OCI-LY1 (cell line): ENCODE results near the gene BCHE.

Experiments
- H2AFZ ChIP-seq: fragments of 200-600 bp; sonication (generic), shearing (Covaris generic); 2 replicates; pipeline ENCODE4 v1.6.0; 2014; ENCODE audit warnings: antibody characterized with exemption, mild to moderate bottlenecking, low read length
- H3F3A ChIP-seq: fragments of 200-600 bp; sonication (generic), shearing (Covaris generic); 2 replicates; pipeline ENCODE4 v1.6.0; 2014; ENCODE audit warnings: mild to moderate bottlenecking, antibody characterized with exemption, low read length, moderate library complexity; ENCODE audit not compliant: insufficient read depth
- H3K27ac ChIP-seq: fragments of 200-600 bp; sonication (generic); 2 replicates; pipeline ENCODE4 v1.5.1; 2014; ENCODE audit warnings: low read length, mixed run types, mild to moderate bottlenecking, low read depth; ENCODE audit not compliant: poor library complexity, severe bottlenecking
- H3K27me3 ChIP-seq: fragments of 200-600 bp; sonication (generic); 2 replicates; pipeline ENCODE4 v1.6.0; 2014; ENCODE audit warnings: antibody characterized with exemption, mild to moderate bottlenecking, low read length, moderate library complexity; ENCODE audit not compliant: insufficient read depth
- H3K36me3 ChIP-seq: fragments of 200-600 bp; sonication (generic); 2 replicates; pipeline ENCODE4 v1.6.1; 2014; ENCODE audit warnings: mild to moderate bottlenecking, antibody characterized with exemption, low read length, moderate library complexity, mixed read lengths; ENCODE audit not compliant: insufficient read depth
- H3K4me1 ChIP-seq: fragments of 200-600 bp; sonication (generic); 2 replicates; pipeline ENCODE4 v1.5.1; 2014; ENCODE audit warnings: mild to moderate bottlenecking, low read length, moderate library complexity; ENCODE audit not compliant: insufficient read depth, severe bottlenecking
- H3K4me2 ChIP-seq: fragments of 200-600 bp; sonication (generic), shearing (Covaris generic); 2 replicates; pipeline ENCODE4 v1.6.1; 2014; ENCODE audit warnings: low read length
- H3K4me3 ChIP-seq: fragments of 200-600 bp; sonication (generic); 2 replicates; pipeline ENCODE4 v1.5.1; 2014; ENCODE audit warnings: low read length, low read depth, mild to moderate bottlenecking, mixed read lengths; ENCODE audit not compliant: poor library complexity, severe bottlenecking
- H3K79me2 ChIP-seq: fragments of 200-600 bp; shearing (Covaris generic); 2 replicates; pipeline ENCODE4 v1.6.1; 2016; ENCODE audit warnings: mixed run types, low read length, mixed read lengths; ENCODE audit not compliant: insufficient read depth
- H3K9ac ChIP-seq: fragments of 200-600 bp; sonication (generic), shearing (Covaris generic); 2 replicates; pipeline ENCODE4 v1.6.1; 2014; ENCODE audit warnings: mild to moderate bottlenecking, low read length, mixed read lengths
- H3K9me2 ChIP-seq: fragments of 200-600 bp; sonication (generic), shearing (Covaris generic); 2 replicates; pipeline ENCODE4 v1.6.1; 2014; ENCODE audit warnings: low read depth, mild to moderate bottlenecking, low read length, mixed read lengths
- H3K9me3 ChIP-seq: fragments of 200-600 bp; shearing (Covaris generic); 2 replicates; pipeline ENCODE4 v1.6.1; 2014; ENCODE audit warnings: low read length, mixed read lengths
- H4K20me1 ChIP-seq: fragments of 200-600 bp; sonication (generic), shearing (Covaris generic); 2 replicates; pipeline ENCODE4 v1.6.0; 2016; ENCODE audit warnings: mild to moderate bottlenecking, low read length; ENCODE audit not compliant: insufficient read depth
- CTCF ChIP-seq: fragments of 200-600 bp; sonication (generic), shearing (Covaris generic); IDR thresholded peaks from 2 replicates; pipeline ENCODE4 v1.5.1; 2017; ENCODE audit warnings: mild to moderate bottlenecking, antibody characterized with exemption, low read length, moderate library complexity, mixed read lengths
- EZH2 ChIP-seq: fragments of 200-600 bp; sonication (generic), shearing (Covaris generic); IDR thresholded peaks from 2 replicates; pipeline ENCODE4 v1.8.0; 2017; ENCODE audit warnings: borderline replicate concordance, mixed run types, mild to moderate bottlenecking, antibody characterized with exemption, low read length, moderate library complexity, mixed read lengths

Gene BCHE

GRCh38 chr3:165751637-165752036 lies 85.6 kb downstream of the BCHE start:
- Histone ChIP-seq H3K4me3 (no peak overlapping the region), H3K27me3 (no peaks in the 10 kb centered on the region), H3K36me3 (no peaks in the 10 kb centered on the region), H3F3A (no peaks in the 10 kb centered on the region), H3K4me2 (no peak overlapping the region), H2AFZ (no peak overlapping the region), H3K79me2 (no peaks in the 10 kb centered on the region), H3K9me2 (no peaks in the 10 kb centered on the region), H3K4me1 (no peaks in the 10 kb centered on the region), H3K9ac (no peak overlapping the region), H4K20me1 (no peaks in the 10 kb centered on the region), H3K27ac (no peak overlapping the region), H3K9me3 (no peaks in the 10 kb centered on the region)
- no peak for TF ChIP-seq CTCF
- no peak for TF ChIP-seq EZH2

- Histone ChIP-seq H3K9me3 (no peaks in the 10 kb centered on the region), H3K9ac (no peak overlapping the region), H2AFZ (no peak overlapping the region), H3K27me3 (no peaks in the 10 kb centered on the region), H3K9me2 (no peaks in the 10 kb centered on the region), H3K4me1 (no peaks in the 10 kb centered on the region), H3F3A (no peaks in the 10 kb centered on the region), H3K27ac (no peak overlapping the region), H3K4me3 (no peak overlapping the region), H4K20me1 (no peaks in the 10 kb centered on the region), H3K4me2 (no peak overlapping the region), H3K79me2 (no peaks in the 10 kb centered on the region), H3K36me3 (no peaks in the 10 kb centered on the region)
- TF ChIP-seq EZH2 (no peak), CTCF (no peak)
Measured at GRCh38 chr3:165749821-165750220, 87.4 kb downstream of the BCHE start.

GRCh38 chr3:165749241-165749640 lies 88.0 kb downstream of the BCHE start:
- no peaks in the 10 kb centered on the region for H3K36me3 ChIP-seq
- no peaks in the 10 kb centered on the region for H3K9me2 ChIP-seq
- no peaks in the 10 kb centered on the region for H3F3A ChIP-seq
- H3K27ac ChIP-seq: no peak overlapping the region
- no peak overlapping the region for H2AFZ ChIP-seq
- no peak overlapping the region for H3K4me2 ChIP-seq
- TF ChIP-seq EZH2: no peak
- TF ChIP-seq CTCF: no peak
- H3K4me1 ChIP-seq: no peaks in the 10 kb centered on the region
- H3K4me3 ChIP-seq: no peak overlapping the region
- no peaks in the 10 kb centered on the region for H4K20me1 ChIP-seq
- H3K79me2 ChIP-seq: no peaks in the 10 kb centered on the region
- no peak overlapping the region for H3K9ac ChIP-seq
- no peaks in the 10 kb centered on the region for H3K9me3 ChIP-seq
- H3K27me3 ChIP-seq: no peaks in the 10 kb centered on the region
